Hepatocyte (in vitro differentiated cells): ENCODE measurements around the gene KIN.

Experiments used
- EZH2 ChIP-seq: fragments of 200-600 bp; sonication (generic); IDR thresholded peaks from 2 replicates; pipeline ENCODE4 v1.6.1; 2016; ENCODE audit warnings: antibody characterized with exemption, mild to moderate bottlenecking, borderline replicate concordance
- EZH2phosphoT487 ChIP-seq: fragments of 200-600 bp; sonication (generic); IDR thresholded peaks from one replicate; pipeline ENCODE4 v1.6.1; 2018; ENCODE audit warnings: antibody characterized with exemption, mild to moderate bottlenecking, low read depth, moderate library complexity; ENCODE audit not compliant: unreplicated experiment, severe bottlenecking
- TF ChIP-seq, protein P1 (sequence below): fragments of 200-600 bp; sonication (generic); IDR thresholded peaks from 2 replicates; pipeline ENCODE4 v1.5.1; 2016; ENCODE audit warnings: antibody characterized with exemption, mild to moderate bottlenecking; ENCODE audit not compliant: poor library complexity

DNA sequence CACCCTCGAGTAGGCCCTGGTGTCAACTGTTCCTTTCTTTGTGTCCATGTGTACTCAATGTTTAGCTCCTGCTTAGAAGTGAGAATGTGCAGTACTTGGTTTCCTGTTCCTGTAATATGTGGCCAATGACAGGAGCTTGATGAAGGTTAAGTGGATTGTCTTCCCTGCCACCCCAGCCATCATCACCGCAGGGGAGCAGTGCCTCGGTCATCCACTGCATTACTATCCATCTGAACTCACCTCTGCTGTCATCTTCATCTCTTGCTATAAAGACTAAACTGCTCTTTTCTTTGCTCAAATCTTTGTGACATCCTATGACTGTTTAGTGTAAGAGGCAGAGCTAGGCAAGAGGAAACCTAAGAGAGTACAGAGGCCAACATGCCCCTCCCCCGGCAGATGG lies 69.1 kb downstream of the KIN start:
- TF ChIP-seq, protein P1, sequence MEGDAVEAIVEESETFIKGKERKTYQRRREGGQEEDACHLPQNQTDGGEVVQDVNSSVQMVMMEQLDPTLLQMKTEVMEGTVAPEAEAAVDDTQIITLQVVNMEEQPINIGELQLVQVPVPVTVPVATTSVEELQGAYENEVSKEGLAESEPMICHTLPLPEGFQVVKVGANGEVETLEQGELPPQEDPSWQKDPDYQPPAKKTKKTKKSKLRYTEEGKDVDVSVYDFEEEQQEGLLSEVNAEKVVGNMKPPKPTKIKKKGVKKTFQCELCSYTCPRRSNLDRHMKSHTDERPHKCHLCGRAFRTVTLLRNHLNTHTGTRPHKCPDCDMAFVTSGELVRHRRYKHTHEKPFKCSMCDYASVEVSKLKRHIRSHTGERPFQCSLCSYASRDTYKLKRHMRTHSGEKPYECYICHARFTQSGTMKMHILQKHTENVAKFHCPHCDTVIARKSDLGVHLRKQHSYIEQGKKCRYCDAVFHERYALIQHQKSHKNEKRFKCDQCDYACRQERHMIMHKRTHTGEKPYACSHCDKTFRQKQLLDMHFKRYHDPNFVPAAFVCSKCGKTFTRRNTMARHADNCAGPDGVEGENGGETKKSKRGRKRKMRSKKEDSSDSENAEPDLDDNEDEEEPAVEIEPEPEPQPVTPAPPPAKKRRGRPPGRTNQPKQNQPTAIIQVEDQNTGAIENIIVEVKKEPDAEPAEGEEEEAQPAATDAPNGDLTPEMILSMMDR, result no peak
- TF ChIP-seq EZH2phosphoT487 (no peak), EZH2 (no peak)
